SW 1271 (cell line): ENCODE data around the gene OTOP3.
"Not testable (repeated sequence)": the region's sequence is repeated elsewhere in the genome, so short reads cannot be mapped to it uniquely, and the experiment has no call there.

Source experiments
- DNase-seq, 2 experiments: peaks; one replicate each; lab custom pipeline; 2025; lab: John Stamatoyannopoulos, UW

Gene OTOP3, protein sequence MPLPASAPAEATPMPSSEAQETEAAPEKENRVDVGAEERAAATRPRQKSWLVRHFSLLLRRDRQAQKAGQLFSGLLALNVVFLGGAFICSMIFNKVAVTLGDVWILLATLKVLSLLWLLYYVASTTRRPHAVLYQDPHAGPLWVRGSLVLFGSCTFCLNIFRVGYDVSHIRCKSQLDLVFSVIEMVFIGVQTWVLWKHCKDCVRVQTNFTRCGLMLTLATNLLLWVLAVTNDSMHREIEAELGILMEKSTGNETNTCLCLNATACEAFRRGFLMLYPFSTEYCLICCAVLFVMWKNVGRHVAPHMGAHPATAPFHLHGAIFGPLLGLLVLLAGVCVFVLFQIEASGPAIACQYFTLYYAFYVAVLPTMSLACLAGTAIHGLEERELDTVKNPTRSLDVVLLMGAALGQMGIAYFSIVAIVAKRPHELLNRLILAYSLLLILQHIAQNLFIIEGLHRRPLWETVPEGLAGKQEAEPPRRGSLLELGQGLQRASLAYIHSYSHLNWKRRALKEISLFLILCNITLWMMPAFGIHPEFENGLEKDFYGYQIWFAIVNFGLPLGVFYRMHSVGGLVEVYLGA

DNA sequence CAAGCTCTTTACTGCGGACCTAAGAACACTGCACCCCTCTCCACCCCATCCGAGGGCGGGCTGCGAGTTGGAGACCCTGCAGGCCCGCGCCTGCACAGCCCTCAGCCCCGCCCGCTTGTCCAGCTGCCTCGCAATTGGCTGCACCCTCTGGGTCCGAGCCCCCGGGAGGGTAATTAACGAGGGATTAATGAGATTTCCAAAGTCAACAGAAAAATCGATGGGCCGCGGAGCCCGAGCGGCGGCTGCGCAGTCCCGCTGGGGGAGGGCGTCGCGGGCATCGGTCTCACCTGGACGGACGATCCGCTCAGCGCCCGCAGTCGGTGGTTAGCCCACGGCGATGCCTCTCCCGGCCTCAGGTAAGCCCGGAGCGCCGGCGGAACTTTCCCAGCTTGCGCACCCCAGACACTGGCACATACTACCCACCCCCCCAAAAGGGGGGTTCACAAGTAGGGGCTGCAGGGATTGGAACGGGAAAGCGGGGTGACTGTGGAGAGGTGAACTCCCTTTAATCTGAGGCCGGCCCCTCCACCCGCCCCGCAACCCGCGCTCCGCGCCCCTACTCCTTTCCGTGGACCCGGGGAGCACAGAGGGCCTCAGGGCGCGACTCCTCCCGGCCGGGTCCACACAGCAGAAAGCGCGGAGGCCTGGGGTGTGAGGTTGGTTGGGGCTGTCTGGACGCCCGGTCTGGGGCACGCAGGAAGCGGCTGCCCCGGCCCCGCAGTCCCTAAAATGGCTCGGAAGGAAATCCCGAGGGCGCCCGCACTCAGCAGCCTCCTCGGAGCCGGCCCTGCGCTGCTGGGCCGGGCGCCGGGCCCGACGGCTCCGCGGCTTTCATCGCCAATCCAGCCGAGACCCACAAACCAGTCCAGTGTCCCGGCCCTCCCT is at the start of gene OTOP3:
TSS of gene OTOP3 (plus strand) at position 314 of the 885 bp plus-strand sequence. CDS start at position 338, 24 bp downstream.
- DNase-seq: no peak

DNA sequence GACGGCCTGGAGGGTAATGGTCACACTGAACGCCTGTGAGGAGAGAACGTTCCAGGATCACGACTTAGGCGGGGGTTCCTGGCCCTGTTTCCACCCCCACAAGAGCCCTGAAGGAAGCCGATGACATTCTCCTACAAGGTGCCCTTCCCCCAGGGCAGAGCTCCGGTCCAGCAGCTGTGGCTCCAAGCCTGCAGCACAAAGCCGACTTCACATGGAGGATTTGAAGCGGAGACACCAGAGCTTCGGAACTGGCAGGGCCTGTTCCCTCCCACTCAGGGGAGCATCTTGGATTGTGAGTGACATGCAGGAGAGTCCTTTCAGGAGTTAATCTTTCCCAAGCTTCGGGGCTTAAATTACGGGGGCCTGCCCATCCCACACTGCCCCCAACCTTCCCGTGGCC is 47.2 kb upstream of the OTOP3 start:
- no peak for DNase-seq

DNA sequence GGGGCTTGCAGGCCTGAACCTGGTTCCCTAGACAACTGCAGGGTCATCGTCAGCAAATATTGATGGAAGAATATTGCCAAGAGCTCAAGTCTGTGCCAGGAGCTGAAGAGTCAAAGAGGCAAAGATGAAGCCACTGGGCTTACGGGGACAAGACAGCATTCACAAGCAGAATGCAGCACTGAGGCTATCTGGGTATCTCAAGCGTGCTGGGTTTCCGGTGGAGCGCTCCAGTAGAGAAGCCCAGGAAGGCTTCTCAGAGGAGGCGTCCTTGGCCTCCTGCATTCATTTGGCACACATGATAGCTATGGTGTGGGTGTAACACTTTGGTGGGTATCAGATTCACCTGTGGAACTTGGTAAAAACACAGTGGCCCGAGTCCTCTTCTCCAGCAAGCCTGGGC is 45.1 kb upstream of the OTOP3 start:
- DNase-seq: no peak

DNA sequence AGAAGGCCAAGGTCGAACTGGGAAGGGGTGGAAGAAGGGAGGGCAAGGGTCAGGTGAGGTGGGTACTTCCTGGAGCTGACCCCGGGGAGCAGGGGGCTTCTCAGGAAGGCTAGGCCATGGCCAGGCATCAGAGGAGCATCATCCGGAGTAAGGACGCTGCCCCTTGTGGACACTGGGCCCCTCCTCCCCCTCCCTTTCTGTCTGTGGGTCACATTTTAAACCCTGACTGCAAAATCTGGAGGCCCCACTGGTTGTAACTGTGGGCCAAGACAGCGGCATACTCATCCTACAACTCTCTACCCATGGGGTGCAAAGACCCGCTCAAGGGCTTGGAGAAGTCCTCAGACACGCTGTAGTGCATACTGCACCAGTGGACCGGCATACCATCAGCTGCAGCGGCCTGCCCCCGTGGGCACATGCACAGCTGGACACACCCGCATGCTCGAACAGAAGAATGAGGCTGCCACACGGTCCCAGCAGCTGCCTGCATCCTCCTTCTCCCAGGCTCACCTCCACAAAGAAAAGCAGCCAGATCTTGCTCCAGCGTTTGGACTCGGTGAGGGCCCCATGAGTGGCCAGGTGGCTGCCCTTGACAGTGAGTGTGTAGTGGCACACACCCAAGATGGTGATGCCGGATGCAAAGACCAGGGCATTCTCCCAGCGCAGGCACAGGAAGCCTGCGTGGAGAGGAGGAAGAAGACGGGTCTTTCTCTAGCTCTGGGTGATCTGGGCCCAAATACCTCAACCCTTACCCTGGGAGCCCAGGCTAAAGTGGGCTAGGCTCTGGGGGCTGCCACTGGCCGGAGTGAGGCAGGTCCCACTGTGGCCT is 43.5 kb upstream of the OTOP3 start:
- no peak for DNase-seq

DNA sequence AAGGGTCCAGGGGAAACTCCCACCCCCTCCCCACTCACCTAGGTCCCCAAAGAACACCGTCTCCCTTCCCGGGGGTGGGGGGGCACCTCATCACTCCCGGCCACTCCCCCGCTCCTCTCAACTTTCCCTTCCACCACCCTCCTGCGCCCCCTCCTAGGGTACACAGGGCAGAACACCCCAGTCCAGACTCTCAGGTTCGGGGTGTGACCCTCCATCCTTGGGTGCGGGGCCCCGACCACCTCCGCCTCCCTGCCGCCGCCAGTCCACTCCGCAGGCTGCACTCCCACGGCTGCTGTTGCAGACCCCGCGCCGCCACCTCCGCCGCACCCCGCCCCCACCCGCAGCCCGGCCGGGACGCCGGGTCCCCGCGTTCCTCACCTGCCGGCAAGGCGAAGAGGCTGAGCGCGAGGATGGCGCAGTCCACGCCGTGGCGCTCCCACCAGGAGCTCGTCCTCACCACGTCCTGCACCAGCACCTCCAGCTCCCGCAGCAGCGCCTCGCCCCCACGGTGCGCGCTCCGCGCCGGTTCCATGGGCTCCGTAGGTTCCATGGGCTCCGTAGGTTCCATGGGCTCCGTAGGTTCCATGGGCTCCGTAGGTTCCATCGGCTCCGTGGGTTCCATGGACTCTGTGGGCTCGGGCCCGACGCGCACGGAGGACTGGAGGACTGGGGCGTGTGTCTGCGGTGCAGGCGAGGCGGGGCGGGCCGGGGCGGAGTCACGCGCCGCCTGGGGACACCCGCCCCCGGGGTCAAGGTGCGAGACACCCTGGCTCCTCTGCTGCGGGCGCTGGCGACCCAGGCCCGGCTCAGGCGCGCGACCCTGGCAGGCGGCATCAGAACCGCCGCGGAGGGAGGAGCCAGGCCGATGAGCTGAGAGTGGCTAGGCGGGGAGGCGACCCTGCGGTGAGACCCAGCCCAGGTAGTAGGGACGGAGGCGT is 42.5 kb upstream of the OTOP3 start, which contains the start of gene FADS6:
TSS of gene FADS6 (minus strand) at position 660 of the 938 bp plus-strand sequence. CDS start at position 622, 38 bp downstream.
- DNase-seq: no peak

DNA sequence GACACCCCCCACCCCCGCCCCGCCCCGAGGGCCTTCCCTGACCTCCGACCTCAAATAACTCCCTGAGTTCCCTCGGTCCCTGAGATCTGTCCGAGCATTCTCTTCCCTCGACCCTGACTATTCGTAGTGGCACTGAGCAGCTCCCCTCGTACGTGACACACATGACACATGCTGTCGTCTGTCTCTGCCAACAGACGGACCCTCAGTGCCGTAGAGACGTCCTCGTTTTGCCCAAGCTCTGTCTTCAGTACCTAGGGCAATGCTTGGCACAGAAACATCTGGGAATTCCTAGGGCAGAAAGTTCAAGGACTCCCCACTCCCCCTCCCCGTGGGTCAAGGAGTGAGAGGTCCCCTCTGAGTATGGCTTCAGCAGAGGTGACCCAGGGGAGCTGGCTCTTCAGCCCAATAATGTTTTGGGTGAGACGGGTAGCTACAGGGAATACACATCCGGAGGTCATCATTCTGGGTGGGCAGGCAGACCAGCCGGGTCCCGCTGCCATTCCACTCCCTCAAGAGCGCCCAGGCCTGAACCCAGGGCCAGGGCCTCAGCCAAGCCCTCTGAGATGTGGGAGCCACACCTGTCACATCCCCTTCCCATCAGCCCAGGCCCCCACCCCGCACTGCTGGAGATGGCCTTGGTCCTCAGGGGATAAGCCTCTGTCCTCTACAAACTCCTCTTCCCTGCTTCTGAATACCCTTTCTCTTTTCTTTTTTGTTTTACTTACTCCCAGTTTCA is 41.6 kb upstream of the OTOP3 start:
- no peak for DNase-seq

DNA sequence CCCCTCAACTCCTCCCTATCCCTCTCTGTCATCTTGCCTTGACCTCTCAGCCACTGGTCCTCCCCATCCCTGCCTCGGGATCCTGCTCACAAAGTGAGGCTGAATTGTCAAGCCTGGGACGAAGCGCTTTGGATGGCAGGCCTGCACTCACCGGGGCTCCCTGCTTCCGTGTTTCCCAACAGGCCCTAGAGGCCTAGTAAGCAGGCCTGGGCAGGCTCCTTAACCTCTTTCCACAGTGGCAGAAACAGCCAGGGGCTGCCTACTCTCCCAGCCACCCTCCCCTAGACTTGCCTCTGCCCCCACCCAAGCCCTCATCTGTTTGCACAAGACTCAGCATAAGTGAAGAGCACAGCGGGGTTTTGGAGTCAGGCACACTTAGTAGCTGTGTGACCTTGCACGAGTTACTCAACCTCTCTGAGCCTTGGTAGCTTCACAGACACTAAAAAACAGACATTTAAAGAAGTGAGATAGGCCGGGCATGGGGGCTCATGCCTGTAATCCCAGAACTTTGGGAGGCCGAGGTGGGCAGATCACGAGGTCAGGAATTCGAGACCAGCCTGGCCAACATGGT is 37.2 kb upstream of the OTOP3 start:
- DNase-seq: no peak

DNA sequence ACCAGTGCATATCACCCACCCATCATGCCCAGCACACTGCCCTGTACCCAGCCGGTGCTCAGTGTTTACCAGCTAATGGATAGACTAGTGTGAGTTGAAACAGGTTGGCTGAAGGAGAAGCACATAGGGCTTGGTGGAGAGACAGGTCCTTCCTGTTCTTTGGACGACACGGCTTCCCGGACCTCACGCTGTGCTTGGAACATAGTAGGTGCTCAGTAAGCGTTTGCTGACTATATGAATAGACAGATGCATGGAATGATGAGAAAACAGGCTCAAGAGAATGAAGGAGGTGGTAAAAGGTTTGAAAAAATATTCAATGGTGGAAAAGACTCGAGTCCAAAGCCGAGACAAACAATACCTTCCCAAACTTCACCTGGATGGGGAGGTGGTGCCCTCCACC is 35.5 kb upstream of the OTOP3 start:
- no peak for DNase-seq

DNA sequence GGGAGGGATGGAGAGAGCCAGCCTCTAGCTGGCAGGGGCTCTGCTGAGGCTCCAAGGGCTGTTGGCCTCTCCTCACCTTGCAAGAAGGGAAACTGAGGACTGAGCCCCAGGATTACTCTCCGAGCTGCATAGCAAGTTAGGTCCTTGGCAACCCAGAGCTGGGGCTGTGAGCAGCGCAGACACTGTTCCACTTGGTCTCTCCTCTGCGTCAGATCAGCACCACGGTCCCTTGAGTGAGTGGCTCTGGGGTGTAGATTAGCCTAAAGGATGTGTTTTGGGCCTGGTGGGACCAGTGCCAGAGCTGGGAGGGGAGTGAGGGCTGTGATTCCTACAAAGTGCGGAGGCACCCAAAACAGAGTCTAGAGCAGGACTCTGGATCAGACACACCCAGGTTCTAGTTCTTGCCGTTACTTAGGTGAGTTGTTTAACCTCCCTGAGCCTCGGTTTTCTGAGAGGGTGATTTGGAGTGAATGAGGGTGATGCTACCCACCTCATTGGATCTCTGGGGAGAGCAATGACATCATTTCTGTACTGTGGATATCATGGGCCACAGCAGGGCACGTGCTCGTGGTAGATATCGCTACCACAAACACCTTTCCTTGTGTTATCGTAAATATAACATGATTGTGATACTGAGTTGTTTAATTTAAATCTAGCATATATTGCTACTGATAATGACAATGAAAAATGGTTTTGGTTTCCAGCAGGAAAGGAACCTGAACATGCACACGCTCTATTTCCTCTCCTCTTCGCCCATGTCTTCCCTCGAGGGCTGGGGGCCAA is 34.2 kb upstream of the OTOP3 start:
- DNase-seq: no peak

DNA sequence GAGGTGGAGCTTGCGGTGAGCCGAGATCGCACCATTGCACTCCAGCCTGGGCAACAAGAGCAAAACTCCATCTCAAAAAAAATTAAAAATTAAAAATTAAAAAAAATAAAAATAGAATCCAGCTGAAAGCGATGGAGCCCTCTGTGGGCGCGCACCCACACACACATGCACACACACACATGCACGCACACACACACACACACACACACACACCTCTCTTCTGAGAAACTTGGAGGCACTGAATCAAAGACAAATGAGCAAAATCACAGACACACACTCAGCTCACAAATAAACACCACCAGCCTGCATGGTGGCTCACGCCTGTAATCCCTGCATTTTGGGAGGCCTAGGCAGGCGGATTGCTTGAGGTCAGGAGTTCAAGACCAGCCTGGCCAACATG is 32.7 kb upstream of the OTOP3 start:
- DNase-seq: no peak

DNA sequence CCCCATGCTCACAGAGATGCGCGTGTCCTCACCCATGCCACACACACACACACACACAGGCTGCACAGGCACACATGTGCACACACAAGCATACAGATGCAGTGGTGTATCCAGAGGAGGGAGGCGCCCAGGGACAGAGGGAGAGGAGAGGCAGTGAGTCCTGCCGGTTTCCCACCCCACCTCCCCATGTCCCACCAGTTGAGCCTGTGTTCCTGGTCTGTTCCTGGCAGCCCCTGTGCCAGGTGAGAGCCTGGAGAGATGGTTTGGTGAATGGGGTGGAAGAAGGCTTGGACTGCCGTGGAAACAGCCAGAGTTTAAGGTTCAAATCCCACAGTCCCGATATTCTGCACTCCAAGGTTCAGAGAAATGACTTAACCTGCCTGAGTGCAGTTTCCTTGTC is 32.0 kb upstream of the OTOP3 start:
- DNase-seq: no peak

DNA sequence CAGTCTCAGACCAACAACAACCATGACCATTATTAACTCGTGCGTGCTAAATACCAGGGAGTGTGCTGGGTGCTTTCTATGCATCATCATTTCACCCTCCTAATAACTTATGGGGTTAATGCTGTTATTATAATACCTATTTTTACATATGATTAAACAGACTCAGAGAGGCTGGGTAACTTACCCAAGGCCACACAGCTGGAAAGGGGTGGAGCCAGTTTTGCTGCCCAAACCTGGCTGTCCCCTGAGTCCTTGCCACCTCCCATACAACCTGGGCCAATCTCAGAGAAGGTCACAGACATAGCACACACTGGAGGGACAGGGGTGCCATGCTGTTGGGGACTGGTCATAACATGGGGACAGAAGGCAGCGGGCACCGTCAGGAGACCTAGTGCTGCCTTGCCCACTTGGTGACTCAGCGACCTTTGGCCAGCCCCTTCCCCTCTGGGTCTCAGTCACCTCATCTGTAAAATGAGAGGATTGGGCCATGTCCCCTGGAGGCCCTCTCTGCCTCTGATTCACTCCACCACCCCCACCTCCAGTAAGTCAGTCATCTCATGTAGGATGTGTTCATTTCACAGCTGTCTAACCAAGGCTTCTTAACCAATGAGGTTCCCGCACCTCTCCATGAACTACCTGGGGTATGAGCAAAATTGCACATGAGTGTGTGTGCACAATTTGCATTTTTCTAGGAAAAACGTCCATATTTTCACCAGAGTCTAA is 30.9 kb upstream of the OTOP3 start:
- no peak for DNase-seq

DNA sequence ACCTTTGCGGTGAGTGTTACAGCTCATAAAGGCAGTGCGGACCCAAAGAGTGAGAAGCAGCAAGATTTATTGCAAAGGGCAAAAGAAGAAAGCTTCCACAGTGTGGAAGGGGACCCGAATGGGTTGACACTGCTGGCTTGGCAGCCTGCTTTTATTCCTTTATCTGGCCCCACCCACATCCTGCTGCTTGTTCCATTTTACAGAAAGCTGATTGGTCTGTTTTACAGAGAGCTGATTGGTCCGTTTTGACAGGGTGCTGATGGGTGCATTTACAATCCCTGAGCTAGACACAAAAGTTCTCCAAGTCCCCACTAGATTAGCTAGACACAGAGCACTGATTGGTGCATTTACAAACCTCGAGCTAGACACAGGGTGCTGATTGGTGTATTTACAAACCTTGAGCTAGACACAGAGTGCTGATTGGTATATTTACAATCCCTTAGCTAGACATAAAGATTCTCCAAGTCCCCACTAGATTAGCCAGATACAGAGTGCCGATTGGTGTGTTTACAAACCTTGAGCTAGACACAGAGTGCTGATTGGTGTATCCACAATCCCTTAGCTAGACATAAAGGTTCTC is 29.4 kb upstream of the OTOP3 start:
- DNase-seq: not testable (repeated sequence)

DNA sequence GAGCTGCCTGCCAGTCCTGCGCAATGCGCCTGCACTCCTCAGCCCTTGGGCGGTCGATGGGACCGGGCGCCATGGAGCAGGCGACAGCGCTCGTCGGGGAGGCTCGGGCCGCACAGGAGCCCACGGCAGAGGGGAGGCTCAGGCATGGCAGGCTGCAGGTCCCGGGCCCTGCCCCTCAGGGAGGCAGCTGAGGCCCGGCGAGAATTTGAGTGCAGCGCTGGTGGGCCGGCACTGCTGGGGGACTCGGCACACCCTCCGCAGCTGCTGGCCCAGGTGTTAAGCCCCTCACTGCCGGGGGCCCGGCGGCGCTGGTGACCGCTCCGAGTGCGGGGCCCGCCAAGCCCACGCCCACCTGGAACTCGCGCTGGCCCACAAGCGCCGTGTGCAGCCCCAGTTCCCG is 28.7 kb upstream of the OTOP3 start:
- DNase-seq: no peak

DNA sequence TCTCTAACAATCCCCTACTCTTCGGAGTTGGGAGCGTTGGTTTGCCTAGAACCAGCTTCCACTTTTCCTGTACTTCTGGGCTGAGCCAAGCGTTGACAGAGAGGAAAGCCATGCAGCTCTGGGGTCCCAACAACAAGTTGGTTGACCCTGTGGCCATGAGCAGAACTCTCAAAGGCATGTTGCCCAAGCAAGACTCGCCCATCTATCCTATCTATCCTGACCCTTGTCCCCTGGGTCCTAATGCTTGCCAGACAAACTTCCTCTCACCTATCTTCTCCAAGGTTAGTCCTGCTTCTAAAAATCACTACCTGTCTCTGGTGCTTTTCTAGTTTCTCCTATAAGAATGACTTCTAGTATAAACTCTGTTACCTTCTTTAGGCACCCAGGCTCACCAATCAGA is 26.6 kb upstream of the OTOP3 start:
- DNase-seq: not testable (repeated sequence)

DNA sequence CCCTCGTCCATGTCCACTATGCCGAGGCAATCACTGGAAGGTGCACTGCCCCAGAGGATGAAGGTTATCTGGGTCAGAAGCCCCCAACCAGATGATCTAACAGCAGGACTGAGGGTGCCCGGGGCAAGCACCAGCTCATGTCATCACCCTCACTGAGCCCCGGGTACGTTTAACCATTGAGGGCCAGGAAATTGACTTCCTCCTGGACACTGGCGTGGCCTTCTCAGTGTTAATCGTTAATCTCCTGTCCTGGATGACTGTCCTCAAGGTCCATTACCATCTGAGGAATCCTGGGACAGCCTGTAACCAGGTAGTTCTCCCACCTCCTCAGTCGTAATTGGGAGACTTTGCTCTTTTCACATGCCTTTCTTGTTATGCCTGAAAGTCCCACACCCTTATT is 24.3 kb upstream of the OTOP3 start:
- not testable (repeated sequence) for DNase-seq

DNA sequence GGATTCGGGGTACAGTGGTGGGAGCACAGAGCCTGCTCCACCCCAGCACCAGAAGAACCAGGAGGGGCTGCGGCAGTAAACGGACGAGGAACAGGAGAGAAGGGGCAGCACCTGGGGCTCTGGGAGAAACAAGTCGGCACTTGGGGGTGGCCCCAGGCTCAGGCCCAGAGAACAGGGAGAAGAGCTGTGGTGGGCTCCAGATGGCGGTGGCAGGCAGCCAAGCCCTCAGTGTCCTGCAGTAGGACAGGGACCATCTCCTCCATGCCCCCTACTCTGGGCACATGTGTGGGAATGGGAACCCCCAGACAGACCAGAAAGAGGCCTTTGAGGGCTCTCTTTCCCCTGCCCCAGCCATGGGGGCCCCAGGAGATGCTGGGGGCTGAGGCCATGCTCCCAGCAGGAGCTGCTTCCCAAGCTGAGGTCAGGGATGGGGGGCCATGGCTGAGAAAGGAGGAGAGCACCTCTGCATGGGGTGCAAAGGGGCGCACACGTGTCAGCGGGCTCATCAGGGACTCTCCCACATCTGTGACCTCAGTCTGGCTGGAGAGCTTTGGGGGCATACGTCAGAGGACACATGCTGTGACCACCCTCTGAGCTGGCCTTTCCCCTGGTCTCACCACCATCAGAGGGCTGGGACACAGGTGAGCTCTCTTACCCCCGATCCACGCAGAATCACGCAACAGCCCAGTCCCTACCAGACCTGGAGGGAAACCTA is 19.4 kb upstream of the OTOP3 start:
- DNase-seq: no peak
